Activated B cell treated with CpG ODN at 0.5 μM for 24 hours (primary cell): ENCODE results near the gene USP7. TPM values are rescaled to one million over a fixed set of nuclear protein-coding genes. Genes with fewer than 3 reads are reported as not detected.

ENCODE experiments used
- ATAC-seq: fragments of 200-7000 bp; cut with Tn5 transposase; one replicate; pipeline ENCODE4 v1.10.0; 2021; ENCODE audit warnings: low read depth, mild to moderate bottlenecking, moderate library complexity
- CTCF ChIA-PET: fragments of 350-600 bp; sonication (Branson Sonifier 250); formaldehyde crosslinking; loops from one replicate; lab custom pipeline; 2021; ENCODE audit warnings: antibody characterized with exemption; lab: Charles Lee
- POLR2A ChIA-PET: fragments of 350-600 bp; sonication (Branson Sonifier 250); formaldehyde crosslinking; loops from one replicate; lab custom pipeline; 2021; ENCODE audit warnings: antibody characterized with exemption; lab: Charles Lee
- DNase-seq: peaks from one replicate; pipeline ENCODE4 v3.0.0; 2022
- H3K27ac Mint-ChIP-seq: one replicate; pipeline ENCODE4 v1.8.0; 2020; ENCODE audit warnings: mixed read lengths
- H3K27me3 Mint-ChIP-seq: one replicate; pipeline ENCODE4 v1.8.0; 2021; ENCODE audit warnings: mixed read lengths
- H3K36me3 Mint-ChIP-seq: one replicate; pipeline ENCODE4 v1.8.0; 2021; ENCODE audit warnings: low read depth, mixed read lengths
- H3K4me1 Mint-ChIP-seq: one replicate; pipeline ENCODE4 v1.8.0; 2021; ENCODE audit warnings: mixed read lengths
- H3K4me3 Mint-ChIP-seq: one replicate; pipeline ENCODE4 v1.8.0; 2020; ENCODE audit warnings: mild to moderate bottlenecking, mixed read lengths
- H3K9me3 Mint-ChIP-seq: one replicate; pipeline ENCODE4 v1.8.0; 2020; ENCODE audit warnings: mixed read lengths
- CTCF ChIP-seq: fragments of 200-600 bp; IDR thresholded peaks from one replicate; pipeline ENCODE4 v1.8.0; 2022; ENCODE audit warnings: antibody characterized with exemption, mild to moderate bottlenecking
- intact Hi-C: fragments of 100-400 bp; cut with micrococcal nuclease; formaldehyde crosslinking; loops from one replicate; pipeline ENCODE4 v1.15.1; 2024
- total RNA-seq: library from RNA; stranded (reverse); gene quantifications from 2 replicates; pipeline ENCODE4 v1.2.3, GENCODE V29; 2022

USP7 gene
- total RNA-seq, 1 donor from 2014 or later, result 193 TPM

- H3K4me1 Mint-ChIP-seq, result peaks cover 97% of the 10 kb centered on the region
- POLR2A ChIA-PET, result interaction anchor here (0.6 to 3.4 kb wide), 2 partner anchors 15 to 118 kb away, joined by 3 to 13 read pairs; no protein-coding TSS in a partner anchor
- H3K36me3 Mint-ChIP-seq, result no peaks in the 10 kb centered on the region
- no peak for ATAC-seq
- DNase-seq, result no peak
- no peak for TF ChIP-seq CTCF
- no peaks in the 10 kb centered on the region for H3K9me3 Mint-ChIP-seq
- no peaks in the 10 kb centered on the region for H3K27me3 Mint-ChIP-seq
- intact Hi-C loops, result loop anchor here (2.0 kb wide), 1 partner anchor 17 kb away; no protein-coding TSS in a partner anchor
- H3K27ac Mint-ChIP-seq, result peak overlapping the region; percentile 27
- CTCF ChIA-PET, result interaction anchor here (3.9 kb wide), 1 partner anchor 9 kb away, joined by 24 read pairs; no protein-coding TSS in a partner anchor
- no peak overlapping the region for H3K4me3 Mint-ChIP-seq
Observed at GRCh38 chr16:8945626-8946296, 17.9 kb downstream of the USP7 start.

GRCh38 chr16:8943966-8944759 lies 19.5 kb downstream of the USP7 start:
- H3K27ac Mint-ChIP-seq, result peak overlapping the region; percentile 88
- ATAC-seq, result peak; percentile 83
- TF ChIP-seq CTCF, result no peak
- CTCF ChIA-PET, result interaction anchor here (3.9 kb wide), 1 partner anchor 8 kb away, joined by 24 read pairs; no protein-coding TSS in a partner anchor
- H3K36me3 Mint-ChIP-seq, result peaks cover 2% of the 10 kb centered on the region
- H3K27me3 Mint-ChIP-seq, result no peaks in the 10 kb centered on the region
- H3K4me3 Mint-ChIP-seq, result peak overlapping the region; percentile 80
- H3K4me1 Mint-ChIP-seq, result peaks cover 99% of the 10 kb centered on the region
- intact Hi-C loops, result loop anchor here (1.0 to 2.0 kb wide), 3 partner anchors 15 to 53 kb away; no protein-coding TSS in a partner anchor
- POLR2A ChIA-PET, result interaction anchor here (0.7 to 1.1 kb wide), 4 partner anchors 15 to 55 kb away, joined by 3 to 6 read pairs (median 3); partner anchors contain the start of gene USP7
- no peaks in the 10 kb centered on the region for H3K9me3 Mint-ChIP-seq
- DNase-seq, result no peak

GRCh38 chr16:8943001-8943763 lies 20.5 kb downstream of the USP7 start:
- POLR2A ChIA-PET, result interaction anchor here (0.5 to 1.5 kb wide), 4 partner anchors 18 to 178 kb away, joined by 3 to 5 read pairs (median 4); partner anchors contain the start of gene HAPSTR1
- H3K4me1 Mint-ChIP-seq, result peaks cover 99% of the 10 kb centered on the region
- H3K27ac Mint-ChIP-seq, result peak overlapping the region; percentile 19
- CTCF ChIA-PET, result interaction anchor here (1.2 kb wide), 1 partner anchor 19 kb away, joined by 3 read pairs; no protein-coding TSS in a partner anchor
- peak overlapping the region; percentile 54 for H3K4me3 Mint-ChIP-seq
- no peaks in the 10 kb centered on the region for H3K9me3 Mint-ChIP-seq
- intact Hi-C loops, result no loop called here
- DNase-seq, result no peak
- TF ChIP-seq CTCF, result no peak
- no peak for ATAC-seq
- H3K27me3 Mint-ChIP-seq, result no peaks in the 10 kb centered on the region
- H3K36me3 Mint-ChIP-seq, result peaks cover 6% of the 10 kb centered on the region

GRCh38 chr16:8941718-8942344 lies 21.9 kb downstream of the USP7 start:
- no peak for DNase-seq
- H3K27me3 Mint-ChIP-seq, result no peaks in the 10 kb centered on the region
- H3K4me1 Mint-ChIP-seq, result peaks cover 100% of the 10 kb centered on the region
- ChIA-PET POLR2A (interaction anchor here (0.7 to 1.5 kb wide), 4 partner anchors 10 to 144 kb away, joined by 3 to 5 read pairs (median 3); partner anchors contain the start of genes PMM2 and TMEM186), CTCF (interaction anchor here (1.2 kb wide), 1 partner anchor 20 kb away, joined by 3 read pairs; no protein-coding TSS in a partner anchor)
- intact Hi-C loops, result no loop called here
- H3K9me3 Mint-ChIP-seq, result no peaks in the 10 kb centered on the region
- no peak overlapping the region for H3K27ac Mint-ChIP-seq
- no peak overlapping the region for H3K4me3 Mint-ChIP-seq
- no peak for TF ChIP-seq CTCF
- H3K36me3 Mint-ChIP-seq, result peaks cover 6% of the 10 kb centered on the region
- no peak for ATAC-seq
